HL-60 (cell line): ENCODE data around the gene NGF.

Source experiments
- DNase-seq, 2 experiments: peaks; one replicate each; pipeline ENCODE4 v3.0.0-alpha.2; 2010 to 2020; ENCODE audit warnings: low read depth in 1 of 2, low spot score in 1 of 2
- H3K27ac ChIP-seq: fragments of 250-450 bp; sonication (Bioruptor Pico); replicated peaks from 2 replicates; pipeline ENCODE4 v1.5.1; 2020; ENCODE audit warnings: mild to moderate bottlenecking, moderate library complexity
- H3K27me3 ChIP-seq: fragments of 250-450 bp; sonication (Bioruptor Pico); 2 replicates; pipeline ENCODE4 v1.5.1; 2021; ENCODE audit warnings: mild to moderate bottlenecking, moderate library complexity; ENCODE audit not compliant: insufficient read depth, poor library complexity, severe bottlenecking
- H3K4me3 ChIP-seq: replicated peaks from 2 replicates; pipeline ENCODE4 v1.5.1; 2011; ENCODE audit warnings: mild to moderate bottlenecking, control low read depth, low read length; ENCODE audit not compliant: insufficient read depth
- CTCF ChIP-seq: IDR thresholded peaks from one replicate; pipeline ENCODE4 v1.5.1; 2011; ENCODE audit warnings: low read length, control low read depth, inconsistent platforms; ENCODE audit not compliant: insufficient read depth
- GABPA ChIP-seq: IDR thresholded peaks from 2 replicates; pipeline ENCODE4 v1.6.1; 2012; ENCODE audit warnings: low read depth
- POLR2AphosphoS5 ChIP-seq: IDR thresholded peaks from 2 replicates; pipeline ENCODE4 v1.6.1; 2012; ENCODE audit warnings: low read depth
- SPI1 ChIP-seq: IDR thresholded peaks from 2 replicates; pipeline ENCODE4 v1.6.1; 2012; ENCODE audit warnings: low read depth, mild to moderate bottlenecking, borderline replicate concordance
- TF ChIP-seq, protein P1 (sequence below): IDR thresholded peaks from 2 replicates; pipeline ENCODE4 v1.6.1; 2012; ENCODE audit warnings: low read depth; ENCODE audit not compliant: insufficient replicate concordance

The NGF gene

DNA sequence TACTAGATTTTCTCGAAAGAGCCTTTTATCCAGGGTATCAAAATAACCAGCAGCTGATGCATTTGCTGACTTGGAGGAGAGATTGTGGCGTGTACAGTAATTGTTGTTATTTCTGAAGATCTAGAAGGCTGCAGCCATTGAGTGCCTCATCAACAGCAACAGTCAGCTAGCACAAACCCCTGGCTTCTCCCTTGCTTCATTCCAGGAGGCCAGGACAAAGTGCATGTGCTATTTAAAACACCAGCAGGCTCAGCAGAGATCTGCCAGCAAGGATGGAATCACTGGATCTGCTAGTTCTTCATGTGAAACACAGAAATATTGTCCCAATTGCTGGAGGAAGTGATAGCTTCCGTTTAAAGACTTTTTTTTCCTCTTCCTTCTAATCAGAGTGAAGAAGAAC lies 2.8 kb upstream of the NGF start:
- no peak for TF ChIP-seq CTCF
- no peak for TF ChIP-seq SPI1
- TF ChIP-seq POLR2AphosphoS5, result no peak
- TF ChIP-seq, protein P1, sequence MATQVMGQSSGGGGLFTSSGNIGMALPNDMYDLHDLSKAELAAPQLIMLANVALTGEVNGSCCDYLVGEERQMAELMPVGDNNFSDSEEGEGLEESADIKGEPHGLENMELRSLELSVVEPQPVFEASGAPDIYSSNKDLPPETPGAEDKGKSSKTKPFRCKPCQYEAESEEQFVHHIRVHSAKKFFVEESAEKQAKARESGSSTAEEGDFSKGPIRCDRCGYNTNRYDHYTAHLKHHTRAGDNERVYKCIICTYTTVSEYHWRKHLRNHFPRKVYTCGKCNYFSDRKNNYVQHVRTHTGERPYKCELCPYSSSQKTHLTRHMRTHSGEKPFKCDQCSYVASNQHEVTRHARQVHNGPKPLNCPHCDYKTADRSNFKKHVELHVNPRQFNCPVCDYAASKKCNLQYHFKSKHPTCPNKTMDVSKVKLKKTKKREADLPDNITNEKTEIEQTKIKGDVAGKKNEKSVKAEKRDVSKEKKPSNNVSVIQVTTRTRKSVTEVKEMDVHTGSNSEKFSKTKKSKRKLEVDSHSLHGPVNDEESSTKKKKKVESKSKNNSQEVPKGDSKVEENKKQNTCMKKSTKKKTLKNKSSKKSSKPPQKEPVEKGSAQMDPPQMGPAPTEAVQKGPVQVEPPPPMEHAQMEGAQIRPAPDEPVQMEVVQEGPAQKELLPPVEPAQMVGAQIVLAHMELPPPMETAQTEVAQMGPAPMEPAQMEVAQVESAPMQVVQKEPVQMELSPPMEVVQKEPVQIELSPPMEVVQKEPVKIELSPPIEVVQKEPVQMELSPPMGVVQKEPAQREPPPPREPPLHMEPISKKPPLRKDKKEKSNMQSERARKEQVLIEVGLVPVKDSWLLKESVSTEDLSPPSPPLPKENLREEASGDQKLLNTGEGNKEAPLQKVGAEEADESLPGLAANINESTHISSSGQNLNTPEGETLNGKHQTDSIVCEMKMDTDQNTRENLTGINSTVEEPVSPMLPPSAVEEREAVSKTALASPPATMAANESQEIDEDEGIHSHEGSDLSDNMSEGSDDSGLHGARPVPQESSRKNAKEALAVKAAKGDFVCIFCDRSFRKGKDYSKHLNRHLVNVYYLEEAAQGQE, result no peak
- TF ChIP-seq GABPA, result no peak
- Histone ChIP-seq H3K4me3 (no peak overlapping the region), H3K27me3 (peaks cover 27% of the 10 kb centered on the region), H3K27ac (no peak overlapping the region)
- DNase-seq, result no peak

DNA sequence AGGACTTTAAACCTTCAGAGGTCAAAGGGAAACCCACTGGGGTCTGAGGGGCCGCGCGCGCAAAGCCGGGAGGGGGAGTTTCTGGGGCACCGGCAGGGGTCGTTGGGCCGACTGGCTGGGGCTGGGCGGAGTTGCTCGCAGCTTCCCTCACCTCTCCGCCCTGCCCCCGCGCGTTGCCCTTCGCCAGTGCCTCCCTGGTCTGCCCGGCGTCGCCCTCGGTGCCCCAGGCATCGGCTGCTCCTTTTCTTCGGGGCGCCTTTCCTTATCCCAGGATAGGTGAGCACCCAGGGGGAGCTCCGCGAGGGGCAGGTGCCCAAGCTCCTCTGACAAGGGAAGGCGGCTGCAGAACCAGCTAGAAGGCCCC lies 390 bp upstream of the NGF start:
- H3K4me3 ChIP-seq, result no peak overlapping the region

DNA sequence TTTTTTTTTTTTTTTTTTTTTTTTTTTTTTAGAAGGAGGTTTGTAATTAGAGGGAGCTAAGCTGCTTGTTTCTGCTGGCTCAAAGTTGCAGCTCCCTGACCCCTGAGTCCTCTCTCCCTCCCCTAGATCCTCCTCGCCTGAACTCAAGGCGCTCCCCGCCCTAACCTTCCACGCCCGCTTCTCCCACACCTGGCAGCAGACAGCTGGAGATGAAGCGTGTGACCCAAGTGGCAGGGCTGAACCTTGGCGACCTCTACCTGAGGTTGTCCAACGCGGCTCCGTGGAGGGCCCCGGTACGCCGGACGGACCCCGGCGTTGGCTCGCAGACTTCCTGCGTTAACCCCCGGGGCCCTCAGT lies 795 bp downstream of the NGF start:
- H3K27me3 ChIP-seq, result peaks cover 27% of the 10 kb centered on the region
- no peak overlapping the region for H3K4me3 ChIP-seq
- TF ChIP-seq CTCF (no peak), GABPA (no peak), POLR2AphosphoS5 (no peak), SPI1 (no peak)
- TF ChIP-seq, protein P1, result no peak
- DNase-seq, result no peak
- no peak overlapping the region for H3K27ac ChIP-seq

More for the DNA sequence above, 390 bp upstream of the NGF start:
- TF ChIP-seq CTCF, result no peak
- TF ChIP-seq GABPA, result no peak
- TF ChIP-seq, protein P1, result no peak
- no peak for TF ChIP-seq POLR2AphosphoS5
- Histone ChIP-seq H3K27me3 (peaks cover 27% of the 10 kb centered on the region), H3K27ac (no peak overlapping the region)
- DNase-seq, result no peak
